Measurements from ENCODE around the gene BRAF. TPM values are rescaled to one million over a fixed set of nuclear protein-coding genes. Genes with fewer than 3 reads are reported as not detected.
"Not testable (repeated sequence)": the region's sequence is repeated elsewhere in the genome, so short reads cannot be mapped to it uniquely, and the experiment has no call there.

Gene BRAF
- total and polyA plus RNA-seq, 2 donors from 2014 or later = 8.0 to 43.9 TPM

- DNase-seq = no peak
- FAIRE-seq = no peak
- no peak overlapping the region for H3K9ac ChIP-seq (ENCODE audit: low read length in 3 of 3)
- no peak overlapping the region for H3K27ac ChIP-seq (ENCODE audit: low read depth in 2 of 2, low read length in 2 of 2)
- peaks cover 0 to 7% (median 3%) of the 10 kb centered on the region in 3 donors for H3K36me3 ChIP-seq (ENCODE audit: control insufficient read depth in 2 of 3, insufficient read depth in 3 of 3, low read length in 3 of 3)
- no peaks in the 10 kb centered on the region for H3K27me3 ChIP-seq (ENCODE audit: control insufficient read depth, insufficient read depth, low read length)
- no peaks in the 10 kb centered on the region for H3K9me3 ChIP-seq (ENCODE audit: control insufficient read depth in 2 of 3, insufficient read depth in 1 of 3, low read length in 3 of 3)
- H3K4me3 ChIP-seq (ENCODE audit: low read length in 3 of 3) = no peak overlapping the region
- TF ChIP-seq CTCF (IDR thresholded peaks at IDR 0.05; ENCODE audit: borderline replicate concordance, extremely low read depth, insufficient read depth) = no peak
- intact Hi-C loops (cut with DNase I) = no loop called here
- no peaks in the 10 kb centered on the region for H3K4me1 ChIP-seq (ENCODE audit: control insufficient read depth in 2 of 3, insufficient read depth in 2 of 3, low read depth in 1 of 3, low read length in 3 of 3)
Measured at GRCh38 chr7:140745266-140746058, 179.3 kb downstream of the BRAF start.

- no peak overlapping the region for H3K27ac ChIP-seq (ENCODE audit: low read depth in 2 of 2, low read length in 2 of 2)
- DNase-seq (no peak), FAIRE-seq (no peak)
- TF ChIP-seq CTCF (IDR thresholded peaks at IDR 0.05; ENCODE audit: borderline replicate concordance, extremely low read depth, insufficient read depth) = no peak
- intact Hi-C loops (cut with DNase I) = no loop called here
- no peaks in the 10 kb centered on the region for H3K4me1 ChIP-seq (ENCODE audit: control insufficient read depth in 2 of 3, insufficient read depth in 2 of 3, low read depth in 1 of 3, low read length in 3 of 3)
- no peaks in the 10 kb centered on the region for H3K27me3 ChIP-seq (ENCODE audit: control insufficient read depth, insufficient read depth, low read length)
- peaks cover 0 to 6% (median 5%) of the 10 kb centered on the region in 3 donors for H3K36me3 ChIP-seq (ENCODE audit: control insufficient read depth in 2 of 3, insufficient read depth in 3 of 3, low read length in 3 of 3)
- H3K4me3 ChIP-seq (ENCODE audit: low read length in 3 of 3) = no peak overlapping the region
- H3K9ac ChIP-seq (ENCODE audit: low read length in 3 of 3) = no peak overlapping the region
- H3K9me3 ChIP-seq (ENCODE audit: control insufficient read depth in 2 of 3, insufficient read depth in 1 of 3, low read length in 3 of 3) = no peaks in the 10 kb centered on the region
Measured at GRCh38 chr7:140744005-140744404, 180.7 kb downstream of the BRAF start.

- FAIRE-seq; H3K9ac ChIP-seq (ENCODE audit: low read length in 3 of 3); intact Hi-C loops (cut with DNase I); DNase-seq; H3K27me3 ChIP-seq (ENCODE audit: control insufficient read depth, insufficient read depth, low read length); H3K27ac ChIP-seq (ENCODE audit: low read depth in 2 of 2, low read length in 2 of 2); H3K9me3 ChIP-seq (ENCODE audit: control insufficient read depth in 2 of 3, insufficient read depth in 1 of 3, low read length in 3 of 3); H3K4me3 ChIP-seq (ENCODE audit: low read length in 3 of 3); H3K36me3 ChIP-seq (ENCODE audit: control insufficient read depth in 2 of 3, insufficient read depth in 3 of 3, low read length in 3 of 3); H3K4me1 ChIP-seq (ENCODE audit: control insufficient read depth in 2 of 3, insufficient read depth in 2 of 3, low read depth in 1 of 3, low read length in 3 of 3): not testable (repeated sequence)
Measured at GRCh38 chr7:140743255-140743654, 181.5 kb downstream of the BRAF start.

- DNase-seq (no peak), FAIRE-seq (no peak)
- no peak for TF ChIP-seq CTCF (IDR thresholded peaks at IDR 0.05; ENCODE audit: borderline replicate concordance, extremely low read depth, insufficient read depth)
- intact Hi-C loops (cut with DNase I) = no loop called here
- H3K4me3 ChIP-seq (ENCODE audit: low read length in 3 of 3) = no peak overlapping the region
- H3K9me3 ChIP-seq (ENCODE audit: control insufficient read depth in 2 of 3, insufficient read depth in 1 of 3, low read length in 3 of 3) = no peaks in the 10 kb centered on the region
- peaks cover 0 to 5% (median 2%) of the 10 kb centered on the region in 3 donors for H3K36me3 ChIP-seq (ENCODE audit: control insufficient read depth in 2 of 3, insufficient read depth in 3 of 3, low read length in 3 of 3)
- no peaks in the 10 kb centered on the region for H3K27me3 ChIP-seq (ENCODE audit: control insufficient read depth, insufficient read depth, low read length)
- H3K4me1 ChIP-seq (ENCODE audit: control insufficient read depth in 2 of 3, insufficient read depth in 2 of 3, low read depth in 1 of 3, low read length in 3 of 3) = no peaks in the 10 kb centered on the region
- H3K27ac ChIP-seq (ENCODE audit: low read depth in 2 of 2, low read length in 2 of 2) = no peak overlapping the region
- H3K9ac ChIP-seq (ENCODE audit: low read length in 3 of 3) = no peak overlapping the region
Measured at GRCh38 chr7:140738280-140738679, 186.4 kb downstream of the BRAF start.
